ENCODE data around the gene DHX35. TPM values are rescaled to one million over a fixed set of nuclear protein-coding genes. Genes with fewer than 3 reads are reported as not detected.

DHX35 gene
- total and polyA plus RNA-seq, 2 donors from 2014 or later, result 6.9 to 11.0 TPM

GRCh38 chr20:38924718-38925117, 37.4 kb upstream of the DHX35 start:
- Histone ChIP-seq H3K27ac (ENCODE audit: low read depth in 2 of 2, low read length in 2 of 2) (no peak overlapping the region), H3K9me3 (ENCODE audit: control insufficient read depth in 2 of 3, insufficient read depth in 1 of 3, low read length in 3 of 3) (no peaks in the 10 kb centered on the region), H3K9ac (ENCODE audit: low read length in 3 of 3) (no peak overlapping the region), H3K4me1 (ENCODE audit: control insufficient read depth in 2 of 3, insufficient read depth in 2 of 3, low read depth in 1 of 3, low read length in 3 of 3) (peaks cover 0 to 9% (median 0%) of the 10 kb centered on the region in 3 donors), H3K36me3 (ENCODE audit: control insufficient read depth in 2 of 3, insufficient read depth in 3 of 3, low read length in 3 of 3) (peaks cover 0 to 3% (median 0%) of the 10 kb centered on the region in 3 donors), H3K27me3 (ENCODE audit: control insufficient read depth, insufficient read depth, low read length) (no peaks in the 10 kb centered on the region), H3K4me3 (ENCODE audit: low read length in 3 of 3) (no peak overlapping the region)
- intact Hi-C loops (cut with DNase I), result loop anchor here (10.0 kb wide), 1 partner anchor 120 kb away; no protein-coding TSS in a partner anchor
- TF ChIP-seq, protein P1, sequence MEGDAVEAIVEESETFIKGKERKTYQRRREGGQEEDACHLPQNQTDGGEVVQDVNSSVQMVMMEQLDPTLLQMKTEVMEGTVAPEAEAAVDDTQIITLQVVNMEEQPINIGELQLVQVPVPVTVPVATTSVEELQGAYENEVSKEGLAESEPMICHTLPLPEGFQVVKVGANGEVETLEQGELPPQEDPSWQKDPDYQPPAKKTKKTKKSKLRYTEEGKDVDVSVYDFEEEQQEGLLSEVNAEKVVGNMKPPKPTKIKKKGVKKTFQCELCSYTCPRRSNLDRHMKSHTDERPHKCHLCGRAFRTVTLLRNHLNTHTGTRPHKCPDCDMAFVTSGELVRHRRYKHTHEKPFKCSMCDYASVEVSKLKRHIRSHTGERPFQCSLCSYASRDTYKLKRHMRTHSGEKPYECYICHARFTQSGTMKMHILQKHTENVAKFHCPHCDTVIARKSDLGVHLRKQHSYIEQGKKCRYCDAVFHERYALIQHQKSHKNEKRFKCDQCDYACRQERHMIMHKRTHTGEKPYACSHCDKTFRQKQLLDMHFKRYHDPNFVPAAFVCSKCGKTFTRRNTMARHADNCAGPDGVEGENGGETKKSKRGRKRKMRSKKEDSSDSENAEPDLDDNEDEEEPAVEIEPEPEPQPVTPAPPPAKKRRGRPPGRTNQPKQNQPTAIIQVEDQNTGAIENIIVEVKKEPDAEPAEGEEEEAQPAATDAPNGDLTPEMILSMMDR (IDR thresholded peaks at IDR 0.05; ENCODE audit: borderline replicate concordance, extremely low read depth, insufficient read depth), result no peak
- DNase-seq (no peak), FAIRE-seq (no peak)

DNA sequence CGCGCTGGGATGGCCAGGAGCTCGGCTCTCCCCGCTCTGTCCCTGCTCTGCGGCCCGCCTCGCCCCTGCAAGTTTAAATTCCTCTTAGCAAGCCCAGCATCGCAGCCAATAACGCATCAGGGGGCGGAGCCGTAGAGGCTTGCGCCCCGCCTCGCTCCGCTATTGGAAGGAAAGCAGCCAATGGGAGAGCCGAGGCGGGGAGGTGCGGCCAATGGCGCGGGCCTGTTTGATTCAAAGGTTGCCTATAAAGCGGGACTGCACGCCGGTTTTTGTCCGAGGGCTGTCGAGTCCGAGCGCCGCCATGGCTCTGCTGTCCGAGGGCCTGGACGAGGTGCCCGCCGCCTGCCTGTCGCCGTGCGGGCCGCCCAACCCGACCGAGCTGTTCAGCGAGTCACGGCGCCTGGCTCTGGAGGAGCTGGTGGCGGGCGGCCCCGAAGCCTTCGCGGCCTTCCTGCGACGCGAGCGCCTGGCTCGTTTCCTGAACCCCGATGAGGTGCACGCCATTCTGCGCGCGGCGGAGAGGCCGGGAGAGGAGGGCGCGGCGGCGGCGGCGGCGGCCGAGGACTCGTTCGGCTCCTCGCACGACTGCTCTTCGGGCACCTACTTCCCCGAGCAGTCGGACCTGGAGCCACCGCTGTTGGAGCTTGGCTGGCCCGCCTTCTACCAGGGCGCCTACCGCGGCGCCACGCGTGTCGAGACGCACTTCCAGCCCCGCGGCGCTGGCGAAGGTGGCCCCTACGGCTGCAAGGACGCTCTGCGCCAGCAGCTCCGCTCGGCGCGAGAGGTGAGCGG, 35.8 kb upstream of the DHX35 start, which contains the start of gene FAM83D:
TSS of gene FAM83D (plus strand) at position 276 of the 792 bp plus-strand sequence. CDS start at position 302, 26 bp downstream.
- H3K27me3 ChIP-seq (ENCODE audit: control insufficient read depth, insufficient read depth, low read length), result no peaks in the 10 kb centered on the region
- peak; percentile 98 to 99 (median 98) for DNase-seq
- intact Hi-C loops (cut with DNase I), result loop anchor here (10.0 kb wide), 1 partner anchor 118 kb away; no protein-coding TSS in a partner anchor
- H3K27ac ChIP-seq (ENCODE audit: low read depth in 2 of 2, low read length in 2 of 2), result no peak within 1 kb of the TSS
- peak; percentile 88 for FAIRE-seq
- H3K9me3 ChIP-seq (ENCODE audit: control insufficient read depth in 2 of 3, insufficient read depth in 1 of 3, low read length in 3 of 3), result no peaks in the 10 kb centered on the region
- H3K36me3 ChIP-seq (ENCODE audit: control insufficient read depth in 2 of 3, insufficient read depth in 3 of 3, low read length in 3 of 3), result no peaks in the 10 kb centered on the region
- TF ChIP-seq, protein P1 (IDR thresholded peaks at IDR 0.05; ENCODE audit: borderline replicate concordance, extremely low read depth, insufficient read depth), result no peak
- H3K4me1 ChIP-seq (ENCODE audit: control insufficient read depth in 2 of 3, insufficient read depth in 2 of 3, low read depth in 1 of 3, low read length in 3 of 3), result peaks cover 0 to 11% (median 0%) of the 10 kb centered on the region in 3 donors
- H3K9ac ChIP-seq (ENCODE audit: low read length in 3 of 3), result no peak within 1 kb of the TSS
- peak within 1 kb of the TSS; percentile 51 to 59 (median 55) for H3K4me3 ChIP-seq (ENCODE audit: low read length in 3 of 3)

- peaks cover 0 to 11% (median 0%) of the 10 kb centered on the region in 3 donors for H3K4me1 ChIP-seq (ENCODE audit: control insufficient read depth in 2 of 3, insufficient read depth in 2 of 3, low read depth in 1 of 3, low read length in 3 of 3)
- TF ChIP-seq, protein P1 (IDR thresholded peaks at IDR 0.05; ENCODE audit: borderline replicate concordance, extremely low read depth, insufficient read depth), result no peak
- DNase-seq (peak in 2 of 5 donors; percentile 14 to 19), FAIRE-seq (no peak)
- H3K27ac ChIP-seq (ENCODE audit: low read depth in 2 of 2, low read length in 2 of 2), result no peak overlapping the region
- peak overlapping the region; percentile 51 to 59 (median 55) for H3K4me3 ChIP-seq (ENCODE audit: low read length in 3 of 3)
- no peaks in the 10 kb centered on the region for H3K36me3 ChIP-seq (ENCODE audit: control insufficient read depth in 2 of 3, insufficient read depth in 3 of 3, low read length in 3 of 3)
- no peak overlapping the region for H3K9ac ChIP-seq (ENCODE audit: low read length in 3 of 3)
- H3K9me3 ChIP-seq (ENCODE audit: control insufficient read depth in 2 of 3, insufficient read depth in 1 of 3, low read length in 3 of 3), result no peaks in the 10 kb centered on the region
- no peaks in the 10 kb centered on the region for H3K27me3 ChIP-seq (ENCODE audit: control insufficient read depth, insufficient read depth, low read length)
- intact Hi-C loops (cut with DNase I), result loop anchor here (10.0 kb wide), 1 partner anchor 118 kb away; no protein-coding TSS in a partner anchor
Measured at GRCh38 chr20:38926934-38927616, 35.1 kb upstream of the DHX35 start.

All from kidney (tissue), 14 donors.